GM19452 (cell line): ENCODE measurements around the gene UGT1A1.

Source experiments
- ATAC-seq: cut with Tn5 transposase; IDR thresholded peaks from one replicate; pipeline ENCODE4 v1.9.1; 2021; ENCODE audit not compliant: unreplicated experiment

UGT1A1 gene

GRCh38 chr2:233794128-233794658 is 34.1 kb downstream of the UGT1A1 start:
- no peak for ATAC-seq

GRCh38 chr2:233795735-233796171 is 35.7 kb downstream of the UGT1A1 start:
- no peak for ATAC-seq

- ATAC-seq: no peak
Observed at GRCh38 chr2:233796254-233796653, 36.2 kb downstream of the UGT1A1 start.

DNA sequence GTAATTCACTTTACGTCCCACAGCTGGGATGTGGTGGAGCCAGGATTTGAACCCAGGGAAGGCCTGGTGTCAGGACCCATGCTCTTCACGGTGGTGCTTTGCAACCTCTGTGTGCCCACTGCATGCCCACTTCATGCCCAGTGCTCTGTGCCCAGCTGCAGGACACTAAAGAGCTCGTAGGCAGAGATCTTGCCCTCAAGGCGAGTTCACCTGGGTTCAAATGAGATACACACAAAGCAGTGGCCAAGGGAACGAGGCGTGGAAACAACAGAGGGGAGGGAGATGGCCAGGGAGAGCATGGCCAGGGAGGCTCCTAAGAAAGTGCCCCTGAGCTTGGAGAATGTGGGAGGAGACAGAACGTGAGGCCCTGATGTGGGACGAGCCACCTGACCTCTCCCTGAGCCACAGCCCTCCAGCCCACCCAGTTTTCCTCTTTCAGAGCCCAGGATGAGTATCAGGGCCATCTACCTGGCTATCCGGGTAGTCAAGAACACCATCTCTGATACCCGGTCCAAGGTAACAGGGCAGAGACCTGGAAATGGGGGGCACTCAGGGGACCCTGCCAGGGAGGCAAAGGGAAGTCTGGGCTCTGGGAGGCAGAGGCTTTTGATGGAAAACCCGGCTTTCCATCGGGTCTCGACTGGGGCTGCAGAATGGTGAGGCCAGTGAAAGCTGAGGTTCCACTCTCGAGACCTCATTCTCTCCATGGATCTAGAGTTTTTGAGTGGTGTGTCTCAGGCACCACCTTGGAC is 38.4 kb downstream of the UGT1A1 start:
- no peak for ATAC-seq

DNA sequence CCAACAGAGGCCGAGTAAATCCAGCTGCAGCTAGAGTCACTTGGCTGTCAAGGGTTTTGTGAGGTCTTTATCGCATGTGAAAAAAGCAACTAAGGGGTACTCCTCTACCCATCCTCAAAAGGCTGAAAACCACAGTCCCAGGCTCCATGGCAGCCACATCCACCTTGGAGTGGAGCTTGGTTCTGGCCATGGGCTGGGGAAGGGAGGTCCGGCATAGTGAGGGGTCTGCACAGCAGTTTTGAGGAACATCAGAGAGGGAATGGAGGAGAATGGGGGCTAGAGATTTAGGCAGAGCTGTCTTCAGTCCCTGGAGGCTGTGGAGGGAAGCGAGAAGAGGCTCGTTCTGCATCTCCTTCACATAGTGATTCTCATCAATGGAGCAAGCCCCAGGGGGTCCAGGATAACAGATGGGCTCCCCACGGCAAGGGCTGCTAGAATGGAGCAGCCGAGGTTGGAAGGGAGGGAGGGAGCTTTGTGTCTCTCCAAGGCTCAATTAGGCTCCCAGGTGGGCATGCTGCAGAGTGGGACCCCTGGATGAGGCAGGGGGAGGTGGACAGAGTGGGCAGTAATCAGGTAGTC is 39.1 kb downstream of the UGT1A1 start:
- no peak for ATAC-seq

GRCh38 chr2:233799716-233800115 is 39.6 kb downstream of the UGT1A1 start:
- ATAC-seq: no peak

DNA sequence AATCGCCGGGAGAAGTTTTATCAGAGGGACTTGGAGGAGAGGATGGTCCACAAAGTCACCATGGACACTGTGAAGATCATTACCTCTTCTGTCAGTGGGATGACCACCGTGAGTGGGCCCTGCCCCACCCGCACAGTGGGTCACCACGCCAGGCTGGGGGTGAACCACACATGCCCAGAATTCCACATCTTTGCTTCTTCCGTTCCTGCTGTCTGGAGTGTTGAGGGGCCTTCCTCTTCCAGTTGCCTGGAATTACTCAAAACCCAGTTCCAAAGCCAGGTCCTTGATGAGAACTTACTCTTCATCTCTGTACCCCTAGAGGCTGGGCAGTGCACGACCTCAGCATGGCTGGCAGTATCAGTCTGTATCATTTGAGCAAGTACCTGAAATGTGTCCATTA is 40.1 kb downstream of the UGT1A1 start:
- no peak for ATAC-seq

DNA sequence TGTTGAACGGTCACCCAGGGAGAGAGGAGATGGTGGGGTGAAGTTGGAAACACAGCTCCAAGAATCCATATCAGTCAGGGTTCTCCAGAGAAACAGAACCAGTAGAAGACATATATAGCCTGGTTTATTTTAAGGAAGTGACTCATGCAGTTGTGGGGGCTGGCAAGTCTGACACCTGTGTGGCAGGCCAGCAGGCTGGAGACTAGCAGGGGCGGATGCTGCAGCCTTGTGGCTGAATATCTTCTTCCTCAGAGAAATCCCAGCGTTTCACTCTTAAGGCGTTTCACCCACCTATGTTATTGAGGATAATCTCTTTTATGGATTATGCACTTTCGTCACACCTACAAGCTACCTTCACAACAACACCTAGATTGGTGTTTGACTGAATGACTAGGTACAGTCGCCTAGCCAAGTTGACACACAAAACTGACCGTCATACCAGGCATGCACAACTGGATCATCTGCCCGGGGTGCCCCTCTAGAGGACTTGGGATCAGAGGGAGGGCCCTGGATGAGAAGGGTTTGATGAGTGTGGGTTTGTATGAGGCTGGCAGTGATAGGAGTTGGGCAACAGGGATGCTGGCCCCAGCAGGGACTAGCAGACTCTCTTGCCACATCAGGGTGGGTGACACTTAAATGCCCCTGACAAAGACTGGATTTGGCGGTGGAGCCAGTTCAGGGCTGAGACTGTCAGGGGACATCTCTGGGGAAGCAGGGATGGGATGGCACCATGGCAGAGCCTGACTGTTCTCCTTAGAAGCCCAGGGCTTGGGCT is 41.5 kb downstream of the UGT1A1 start:
- no peak for ATAC-seq

DNA sequence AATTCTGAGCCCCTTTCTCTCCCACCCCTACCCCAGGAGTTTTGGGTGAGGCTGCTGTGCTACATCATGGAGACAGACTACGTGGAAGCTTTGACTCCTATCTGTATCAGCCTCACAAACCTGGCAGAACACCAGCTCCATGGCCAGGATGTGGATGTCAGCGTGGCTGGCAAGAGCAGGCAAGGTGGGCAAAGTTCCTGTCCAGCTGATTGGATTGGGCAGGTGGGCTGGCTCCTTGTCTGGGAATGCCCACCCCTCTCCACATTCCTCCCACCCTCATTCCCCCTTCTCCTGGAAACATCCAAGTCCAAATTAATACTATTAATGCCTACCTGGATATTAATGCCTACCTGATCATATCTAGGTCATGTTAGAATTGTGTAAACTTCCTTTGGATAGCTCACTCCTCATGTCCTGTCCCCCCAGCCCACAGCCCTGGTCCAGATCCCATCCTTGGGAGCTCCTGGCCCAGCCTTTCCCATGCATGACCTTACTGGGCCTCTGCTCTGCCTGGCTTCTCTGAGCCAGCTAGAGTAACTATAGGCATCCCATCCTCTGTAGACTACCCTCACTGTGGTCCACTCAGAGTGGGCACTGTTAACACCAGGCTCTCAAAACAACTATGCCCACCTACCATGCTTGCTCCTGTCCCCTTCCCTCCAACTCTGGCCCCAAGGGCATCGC is 42.2 kb downstream of the UGT1A1 start:
- ATAC-seq: no peak

DNA sequence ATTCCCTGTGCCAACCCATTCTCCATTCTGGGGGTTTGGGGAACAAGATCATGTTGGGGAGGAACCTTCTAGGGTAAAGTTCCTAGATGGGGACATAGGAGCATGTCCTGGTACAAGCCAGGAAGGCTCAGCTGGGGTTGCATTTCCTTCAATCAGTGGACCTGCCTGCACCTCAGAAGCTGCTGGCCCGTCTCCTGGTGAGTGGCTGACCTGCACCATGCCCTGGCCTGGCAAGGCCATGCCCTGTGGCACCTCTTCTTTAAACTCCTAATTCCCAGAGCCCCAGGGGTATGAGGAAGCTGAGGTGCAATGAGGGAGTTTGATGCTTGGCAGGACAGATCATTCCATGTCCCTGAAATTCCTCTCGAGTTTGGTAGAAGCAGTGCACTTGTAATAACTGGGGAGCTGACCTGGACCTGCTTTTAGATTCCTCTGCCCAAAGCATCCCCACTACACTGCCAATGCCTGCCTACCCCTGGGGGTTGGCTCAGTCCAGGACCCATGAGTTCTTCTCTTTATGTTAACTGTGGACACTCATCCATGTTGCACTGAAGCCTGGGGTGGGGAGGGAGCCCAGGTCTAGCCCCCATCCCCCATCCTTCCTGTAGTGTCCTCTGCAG is 43.3 kb downstream of the UGT1A1 start:
- ATAC-seq: no peak

GRCh38 chr2:233803994-233804393 is 43.9 kb downstream of the UGT1A1 start:
- ATAC-seq: no peak

GRCh38 chr2:233807215-233807865 is 47.3 kb downstream of the UGT1A1 start:
- no peak for ATAC-seq

DNA sequence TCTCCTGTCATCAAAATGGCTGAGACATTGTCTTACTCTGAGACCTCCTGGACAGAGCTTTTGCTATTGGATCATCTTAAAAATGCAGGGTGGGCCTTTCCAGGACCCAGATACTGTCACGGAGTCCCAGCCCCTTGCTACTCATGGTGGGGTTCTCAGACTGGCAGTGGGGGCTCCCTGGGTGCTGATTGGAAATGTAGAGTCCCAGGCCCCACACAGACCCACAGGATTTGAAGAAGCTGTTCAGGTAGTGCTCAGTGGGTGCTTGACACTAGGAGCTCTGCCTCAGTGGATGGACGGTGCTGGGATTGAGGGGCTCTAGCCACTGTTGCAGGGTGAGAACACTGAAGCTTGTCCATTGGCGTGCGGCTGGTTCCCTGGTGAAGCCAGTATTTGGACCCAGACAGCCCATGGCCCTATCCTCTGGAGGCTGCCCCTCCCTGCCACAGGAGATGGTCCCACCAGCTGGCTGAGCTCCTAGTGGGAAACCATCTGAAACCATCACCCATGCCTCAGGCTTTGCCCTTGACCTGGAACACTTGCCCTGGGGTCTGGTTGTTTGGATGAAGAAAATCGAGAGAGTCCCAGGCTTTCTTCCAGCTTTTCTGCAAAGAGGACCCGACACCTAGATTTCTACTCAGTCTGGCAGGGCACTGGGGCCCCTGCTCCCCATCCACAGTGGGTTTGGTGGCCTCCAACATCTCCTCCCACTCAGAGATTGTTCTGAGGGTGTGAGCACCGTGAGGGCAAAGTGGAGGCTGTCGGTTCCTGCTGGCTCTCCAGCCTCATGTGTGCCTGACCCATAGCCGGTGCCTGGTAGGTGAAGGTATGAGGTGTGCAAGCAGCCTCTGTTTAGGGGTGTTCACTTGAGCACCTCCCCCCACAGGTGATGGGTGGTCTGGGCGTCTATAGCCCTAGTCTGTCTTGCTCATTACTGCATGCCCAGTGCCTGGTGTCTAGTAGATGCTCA is 48.2 kb downstream of the UGT1A1 start:
- ATAC-seq: no peak

DNA sequence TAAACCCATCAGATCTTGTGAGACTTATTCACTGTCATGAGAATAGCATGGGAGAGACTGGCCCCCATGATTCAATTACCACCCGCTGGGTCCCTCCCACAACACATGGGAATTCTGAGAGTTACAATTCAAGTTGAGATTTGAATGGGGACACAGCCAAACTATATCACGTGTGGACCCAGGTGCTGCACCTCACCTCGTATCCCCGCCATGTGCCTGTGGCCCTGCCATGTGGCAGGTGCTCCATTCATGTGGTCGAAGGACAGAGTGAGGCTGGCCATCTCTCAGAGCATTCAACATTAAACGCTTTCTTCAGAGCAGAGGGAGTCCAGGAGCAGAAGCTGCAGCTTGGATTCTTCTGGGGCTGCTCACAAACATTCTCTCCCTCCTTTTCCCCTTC is 50.3 kb downstream of the UGT1A1 start:
- ATAC-seq: no peak

- no peak for ATAC-seq
Observed at GRCh38 chr2:233811087-233811486, 51.0 kb downstream of the UGT1A1 start.

DNA sequence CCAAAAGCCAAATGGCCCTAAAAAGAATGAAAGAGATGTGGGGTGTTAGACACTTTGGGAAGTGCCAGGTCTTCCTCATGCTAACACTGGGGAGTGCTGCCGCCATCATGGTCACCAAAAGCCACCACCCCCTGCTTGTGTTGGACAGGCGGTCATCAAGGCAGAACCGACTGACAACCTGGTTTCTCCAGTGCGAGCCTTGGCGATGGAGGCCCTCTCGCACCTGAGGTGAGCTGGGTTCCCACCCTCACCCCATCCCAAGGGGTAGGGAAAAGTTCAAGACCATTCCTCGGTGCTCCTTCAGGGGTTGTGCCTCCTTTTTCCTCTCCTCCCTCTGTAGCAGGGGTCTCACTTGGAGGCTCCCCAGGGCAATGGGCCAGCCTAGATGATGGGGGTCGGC is 51.7 kb downstream of the UGT1A1 start:
- no peak for ATAC-seq

GRCh38 chr2:233813236-233814055 is 53.4 kb downstream of the UGT1A1 start:
- no peak for ATAC-seq
